ENCODE results near the gene TRIM46. TPM values are rescaled to one million over a fixed set of nuclear protein-coding genes. Genes with fewer than 3 reads are reported as not detected.
"Not testable (repeated sequence)": the region's sequence is repeated elsewhere in the genome, so short reads cannot be mapped to it uniquely, and the experiment has no call there.

Gene TRIM46
- total RNA-seq, 1 experiment from 2014 or later = 18.4 TPM

DNA sequence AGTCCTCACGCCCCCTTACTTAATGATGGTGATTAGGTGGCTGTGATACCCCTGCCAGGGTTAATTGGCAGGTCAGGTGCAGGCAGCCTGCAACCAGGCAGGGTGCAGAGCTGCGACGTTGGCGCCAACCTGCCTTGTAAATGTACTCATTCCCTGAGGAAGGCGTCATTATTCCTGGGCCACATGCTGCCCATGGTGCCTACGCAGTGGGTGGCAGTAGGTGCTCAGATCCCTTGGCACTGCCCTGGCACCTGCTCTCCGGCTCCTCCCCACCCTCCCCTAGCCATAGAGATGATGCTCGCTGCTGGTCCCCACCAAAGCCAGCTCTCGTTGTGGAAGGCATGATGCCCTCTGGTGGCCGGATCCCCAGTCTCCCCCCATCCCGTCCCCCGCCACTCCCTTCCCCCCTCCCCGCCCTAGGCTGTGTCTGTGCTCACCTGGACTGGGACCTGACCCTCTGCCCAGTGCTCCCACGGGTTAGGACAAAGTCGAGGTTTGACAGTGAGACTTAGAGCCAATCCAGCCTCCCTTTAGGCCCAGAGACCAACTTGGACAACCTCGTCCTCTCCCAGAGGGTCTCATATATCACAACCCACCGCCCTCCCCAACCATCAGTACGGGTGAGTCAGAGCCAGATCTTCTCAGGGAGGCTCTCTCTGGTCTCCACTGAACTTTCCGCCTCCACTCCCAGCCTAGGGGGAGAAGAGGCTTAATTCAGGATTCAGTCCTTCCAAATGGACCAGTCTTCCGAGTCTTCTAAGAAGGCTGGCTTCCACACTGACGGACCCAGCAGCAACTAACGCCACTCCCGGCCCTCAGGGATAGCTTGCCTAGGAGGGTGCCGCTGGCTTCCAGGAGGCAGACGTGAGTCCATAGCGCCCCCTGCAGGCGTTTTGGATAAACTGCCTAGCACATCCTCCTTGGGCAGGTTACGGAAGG is 6.2 kb upstream of the TRIM46 start:
- no peaks in the 10 kb centered on the region for H3K79me1 ChIP-seq (ENCODE audit: insufficient read depth, low read depth, low read length, poor library complexity, severe bottlenecking)
- no peaks in the 10 kb centered on the region for H3K4me1 ChIP-seq (ENCODE audit: insufficient read depth, low read length)
- TF ChIP-seq, protein P1, sequence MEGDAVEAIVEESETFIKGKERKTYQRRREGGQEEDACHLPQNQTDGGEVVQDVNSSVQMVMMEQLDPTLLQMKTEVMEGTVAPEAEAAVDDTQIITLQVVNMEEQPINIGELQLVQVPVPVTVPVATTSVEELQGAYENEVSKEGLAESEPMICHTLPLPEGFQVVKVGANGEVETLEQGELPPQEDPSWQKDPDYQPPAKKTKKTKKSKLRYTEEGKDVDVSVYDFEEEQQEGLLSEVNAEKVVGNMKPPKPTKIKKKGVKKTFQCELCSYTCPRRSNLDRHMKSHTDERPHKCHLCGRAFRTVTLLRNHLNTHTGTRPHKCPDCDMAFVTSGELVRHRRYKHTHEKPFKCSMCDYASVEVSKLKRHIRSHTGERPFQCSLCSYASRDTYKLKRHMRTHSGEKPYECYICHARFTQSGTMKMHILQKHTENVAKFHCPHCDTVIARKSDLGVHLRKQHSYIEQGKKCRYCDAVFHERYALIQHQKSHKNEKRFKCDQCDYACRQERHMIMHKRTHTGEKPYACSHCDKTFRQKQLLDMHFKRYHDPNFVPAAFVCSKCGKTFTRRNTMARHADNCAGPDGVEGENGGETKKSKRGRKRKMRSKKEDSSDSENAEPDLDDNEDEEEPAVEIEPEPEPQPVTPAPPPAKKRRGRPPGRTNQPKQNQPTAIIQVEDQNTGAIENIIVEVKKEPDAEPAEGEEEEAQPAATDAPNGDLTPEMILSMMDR (conservative IDR thresholded peaks at IDR 0.05) = peak; percentile 83
- H3K27me3 ChIP-seq (ENCODE audit: insufficient read depth, low read length) = no peaks in the 10 kb centered on the region
- peak; percentile 93 for DNase-seq
- no peak overlapping the region for H4K8ac ChIP-seq (replicated peaks; ENCODE audit: insufficient read length, low read depth, low read length)
- H2BK5ac ChIP-seq (ENCODE audit: insufficient read length, low read length) = no peak overlapping the region
- no peak overlapping the region for H3K14ac ChIP-seq (ENCODE audit: insufficient read depth, low read length)
- no peak overlapping the region for H4K91ac ChIP-seq (ENCODE audit: insufficient read length, low read depth, low read length)
- H4K20me1 ChIP-seq (ENCODE audit: control insufficient read depth, insufficient read depth, insufficient read length) = no peaks in the 10 kb centered on the region
- no peak overlapping the region for H3K27ac ChIP-seq (ENCODE audit: insufficient read length, low read depth, low read length)
- H3T11ph ChIP-seq (ENCODE audit: low read length) = no peak overlapping the region
- WGBS (ENCODE audit: extremely low coverage, insufficient read length, low lambda C conversion rate) = no CpG with 5 or more reads among the region's 28 CpGs
- peaks cover 10% of the 10 kb centered on the region for H3K23me2 ChIP-seq (ENCODE audit: insufficient read length, low read depth, low read length, poor library complexity, severe bottlenecking)
- Mint-ChIP-seq H3K27ac (peak overlapping the region in 2 of 3 experiments; percentile 83 to 96; a peak in 4 of 7 replicates), H3K27me3 (ENCODE audit: low read depth) (peaks cover 3% of the 10 kb centered on the region), H3K9me3 (peaks cover 4 to 5% of the 10 kb centered on the region in 2 experiments; a peak in 4 of 5 replicates), H3K4me1 (peaks cover 12 to 24% of the 10 kb centered on the region in 2 experiments), H3K36me3 (ENCODE audit: insufficient read depth in 1 of 3, low read depth in 3 of 3) (peaks cover 3 to 22% (median 13%) of the 10 kb centered on the region in 3 experiments), H3K4me3 (peak overlapping the region; percentile 69 to 89)
- no peaks in the 10 kb centered on the region; the same call in 1 of the 2 replicates for H3K79me2 ChIP-seq (ENCODE audit: insufficient read depth, low read length)
- no peak overlapping the region for H2BK120ac ChIP-seq (ENCODE audit: low read depth, low read length, poor library complexity, severe bottlenecking)
- H2BK12ac ChIP-seq (ENCODE audit: insufficient read length, low read depth, low read length) = no peak overlapping the region
- H4K5ac ChIP-seq (ENCODE audit: insufficient read length, low read depth, low read length) = no peak overlapping the region
- no peak overlapping the region for H3K56ac ChIP-seq (ENCODE audit: insufficient read length, low read depth, low read length)
- H3K9me3 ChIP-seq (ENCODE audit: control insufficient read depth, low read depth, low read length) = no peaks in the 10 kb centered on the region
- H2BK15ac ChIP-seq (ENCODE audit: low read depth, low read length) = no peak overlapping the region
- H3K4me2 ChIP-seq (ENCODE audit: insufficient read depth, insufficient read length, low read length) = peak overlapping the region; percentile 94
- no peak overlapping the region for H3K18ac ChIP-seq (ENCODE audit: insufficient read length, low read depth, low read length)
- H3K4ac ChIP-seq (ENCODE audit: low read depth, low read length) = no peak overlapping the region
- H2AFZ ChIP-seq (ENCODE audit: low read length) = no peak overlapping the region
- H2BK20ac ChIP-seq (ENCODE audit: low read depth, low read length, poor library complexity, severe bottlenecking) = no peak overlapping the region
- no peak overlapping the region for H3K23ac ChIP-seq (ENCODE audit: insufficient read length, low read depth, low read length)
- H2AK5ac ChIP-seq (ENCODE audit: insufficient read length, low read length) = no peak overlapping the region
- H3K9ac ChIP-seq (ENCODE audit: extremely low read depth, insufficient read length, low read length) = no peak overlapping the region

DNA sequence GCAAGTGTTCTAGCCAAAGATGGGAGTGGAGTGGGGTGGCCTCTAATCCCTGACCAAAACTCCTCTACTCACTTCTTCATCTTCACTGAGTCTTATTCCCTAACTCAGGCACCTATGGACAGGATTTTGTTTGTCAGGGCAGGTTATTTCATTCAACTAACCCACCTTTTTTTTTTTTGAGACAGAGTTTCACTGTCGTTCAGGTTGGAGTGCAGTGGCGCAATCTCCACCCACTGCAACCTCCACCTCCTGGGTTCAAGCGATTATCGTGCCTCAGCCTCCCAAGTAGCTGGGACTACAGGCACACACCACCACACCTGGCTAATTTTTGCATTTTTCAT is 5.6 kb upstream of the TRIM46 start:
- not testable (repeated sequence) for H3K23ac ChIP-seq (ENCODE audit: insufficient read length, low read depth, low read length); H3K9ac ChIP-seq (ENCODE audit: extremely low read depth, insufficient read length, low read length); H3K18ac ChIP-seq (ENCODE audit: insufficient read length, low read depth, low read length); H4K20me1 ChIP-seq (ENCODE audit: control insufficient read depth, insufficient read depth, insufficient read length); H2BK12ac ChIP-seq (ENCODE audit: insufficient read length, low read depth, low read length); H3K9me3 ChIP-seq (ENCODE audit: control insufficient read depth, low read depth, low read length); H2BK120ac ChIP-seq (ENCODE audit: low read depth, low read length, poor library complexity, severe bottlenecking); H4K5ac ChIP-seq (ENCODE audit: insufficient read length, low read depth, low read length); H2BK5ac ChIP-seq (ENCODE audit: insufficient read length, low read length); H3T11ph ChIP-seq (ENCODE audit: low read length); H3K27ac Mint-ChIP-seq; H3K27me3 ChIP-seq (ENCODE audit: insufficient read depth, low read length); H2AK5ac ChIP-seq (ENCODE audit: insufficient read length, low read length); H3K56ac ChIP-seq (ENCODE audit: insufficient read length, low read depth, low read length); DNase-seq; H3K79me2 ChIP-seq (ENCODE audit: insufficient read depth, low read length); H3K4me1 ChIP-seq (ENCODE audit: insufficient read depth, low read length); H4K91ac ChIP-seq (ENCODE audit: insufficient read length, low read depth, low read length); H3K27me3 Mint-ChIP-seq (ENCODE audit: low read depth); H3K4ac ChIP-seq (ENCODE audit: low read depth, low read length); H2BK15ac ChIP-seq (ENCODE audit: low read depth, low read length); H3K9me3 Mint-ChIP-seq; H4K8ac ChIP-seq (replicated peaks; ENCODE audit: insufficient read length, low read depth, low read length); H3K14ac ChIP-seq (ENCODE audit: insufficient read depth, low read length); H2BK20ac ChIP-seq (ENCODE audit: low read depth, low read length, poor library complexity, severe bottlenecking); H3K79me1 ChIP-seq (ENCODE audit: insufficient read depth, low read depth, low read length, poor library complexity, severe bottlenecking); H3K27ac ChIP-seq (ENCODE audit: insufficient read length, low read depth, low read length); H2AFZ ChIP-seq (ENCODE audit: low read length)
- H3K4me2 ChIP-seq (ENCODE audit: insufficient read depth, insufficient read length, low read length) = peak overlapping the region; percentile 94
- H3K4me1 Mint-ChIP-seq = peaks cover 13 to 26% of the 10 kb centered on the region in 2 experiments
- H3K4me3 Mint-ChIP-seq = peak overlapping the region in 1 of 2 experiments; percentile 89; a peak in 1 of 5 replicates
- WGBS (ENCODE audit: extremely low coverage, insufficient read length, low lambda C conversion rate) = no CpG with 5 or more reads among the region's 4 CpGs
- peaks cover 3 to 22% (median 15%) of the 10 kb centered on the region in 3 experiments for H3K36me3 Mint-ChIP-seq (ENCODE audit: insufficient read depth in 1 of 3, low read depth in 3 of 3)
- peaks cover 12% of the 10 kb centered on the region for H3K23me2 ChIP-seq (ENCODE audit: insufficient read length, low read depth, low read length, poor library complexity, severe bottlenecking)

Data from H9 (cell line).